PC-3 (cell line): Measurements from ENCODE around the gene KCNQ5. TPM values are rescaled to one million over a fixed set of nuclear protein-coding genes. Genes with fewer than 3 reads are reported as not detected.

Experiments used
- ATAC-seq: fragments of 200-7000 bp; cut with Tn5 transposase; 2 replicates; pipeline ENCODE4 v1.9.1; 2020; ENCODE audit warnings: mild to moderate bottlenecking, moderate library complexity
- BruUV-seq: library from RNA; stranded (reverse); fragments of 400-500 nt; replicated peaks from 2 replicates; lab custom pipeline; 2021; lab: Mats Ljungman, UMichigan
- CTCF ChIA-PET: fragments of 300-600 bp; sonication (Branson Sonifier 250); formaldehyde crosslinking; loops from one replicate; lab custom pipeline; 2022; ENCODE audit warnings: antibody characterized with exemption; lab: Charles Lee
- POLR2A ChIA-PET: fragments of 300-600 bp; sonication (Branson Sonifier 250); formaldehyde crosslinking; loops from one replicate; lab custom pipeline; 2022; ENCODE audit warnings: antibody characterized with exemption; ENCODE audit not compliant: unreplicated experiment; lab: Charles Lee
- DNase-seq: peaks from one replicate; pipeline ENCODE4 v3.0.0-alpha.2; 2015
- H2AFZ ChIP-seq: fragments of 300-600 bp; sonication (generic); 2 replicates; pipeline ENCODE4 v1.6.0; 2016; ENCODE audit warnings: antibody characterized with exemption, low read length
- H3F3A ChIP-seq: fragments of 300-600 bp; sonication (generic); one replicate; pipeline ENCODE4 v1.6.0; 2017; ENCODE audit warnings: antibody characterized with exemption, low read length, control low read depth, mild to moderate bottlenecking; ENCODE audit not compliant: unreplicated experiment
- H3K27ac ChIP-seq: fragments of 300-600 bp; sonication (generic); 2 replicates; pipeline ENCODE4 v1.5.1; 2016; ENCODE audit warnings: mild to moderate bottlenecking, low read length
- H3K27me3 ChIP-seq: fragments of 300-600 bp; sonication (generic); 2 replicates; pipeline ENCODE4 v1.6.1; 2016; ENCODE audit warnings: low read length, mixed read lengths
- H3K36me3 ChIP-seq: fragments of 300-600 bp; sonication (generic); 2 replicates; pipeline ENCODE4 v1.6.1; 2016; ENCODE audit warnings: low read depth, mixed run types, low read length, mixed read lengths
- H3K4me1 ChIP-seq: fragments of 300-600 bp; sonication (generic); 2 replicates; pipeline ENCODE4 v1.5.1; 2016; ENCODE audit warnings: low read length; ENCODE audit not compliant: insufficient read depth
- H3K4me2 ChIP-seq: fragments of 300-600 bp; sonication (generic); 2 replicates; pipeline ENCODE4 v1.6.0; 2016; ENCODE audit warnings: low read length
- H3K4me3 ChIP-seq: fragments of 300-600 bp; sonication (generic); 2 replicates; pipeline ENCODE4 v1.5.1; 2016; ENCODE audit warnings: mild to moderate bottlenecking, low read length, mixed read lengths
- H3K79me2 ChIP-seq: fragments of 300-600 bp; sonication (generic); 2 replicates; pipeline ENCODE4 v1.6.1; 2017; ENCODE audit warnings: low read length, mixed read lengths
- H3K9ac ChIP-seq: fragments of 300-600 bp; sonication (generic); 2 replicates; pipeline ENCODE4 v1.6.0; 2016; ENCODE audit warnings: mild to moderate bottlenecking, low read length
- H3K9me2 ChIP-seq: fragments of 300-600 bp; sonication (generic); replicated peaks from 2 replicates; pipeline ENCODE4 v1.6.1; 2016; ENCODE audit warnings: mixed run types, low read length, mixed read lengths
- H3K9me3 ChIP-seq: fragments of 300-600 bp; sonication (generic); 2 replicates; pipeline ENCODE4 v1.6.1; 2016; ENCODE audit warnings: low read length, mixed read lengths
- H4K20me1 ChIP-seq: fragments of 300-600 bp; sonication (generic); 2 replicates; pipeline ENCODE4 v1.6.1; 2016; ENCODE audit warnings: low read length, mixed read lengths
- EZH2 ChIP-seq: fragments of 300-600 bp; sonication (generic); IDR thresholded peaks from one replicate; pipeline ENCODE4 v1.6.1; 2017; ENCODE audit warnings: antibody characterized with exemption, mild to moderate bottlenecking, low read length; ENCODE audit not compliant: unreplicated experiment
- EZH2phosphoT487 ChIP-seq: fragments of 300-600 bp; sonication (generic); IDR thresholded peaks from 2 replicates; pipeline ENCODE4 v1.6.1; 2018; ENCODE audit warnings: mild to moderate bottlenecking, antibody characterized with exemption, low read length, borderline replicate concordance
- intact Hi-C: fragments of 100-400 bp; cut with micrococcal nuclease; formaldehyde crosslinking; loops from 2 replicates; pipeline ENCODE4 v1.9.0; 2023
- total RNA-seq: library from RNA; depleted of rRNA; stranded (reverse); fragments of >200 nt; gene quantifications from 2 replicates; pipeline ENCODE4 v1.2.3, GENCODE V29; 2014
- TF ChIP-seq, protein P1 (sequence below): fragments of 300-600 bp; sonication (generic); conservative IDR thresholded peaks from 2 replicates; pipeline ENCODE4 v1.5.1; 2017; ENCODE audit warnings: antibody characterized with exemption, low read depth, mild to moderate bottlenecking, low read length

KCNQ5 gene
- total RNA-seq, 1 experiment from 2014 or later, result not detected

- POLR2A ChIA-PET, result no interaction called here
- Histone ChIP-seq H3K4me2 (no peak overlapping the region), H3F3A (no peaks in the 10 kb centered on the region), H3K27ac (no peak overlapping the region), H4K20me1 (no peaks in the 10 kb centered on the region), H3K9me3 (no peaks in the 10 kb centered on the region), H3K4me1 (no peaks in the 10 kb centered on the region), H3K79me2 (no peaks in the 10 kb centered on the region), H3K36me3 (no peaks in the 10 kb centered on the region), H2AFZ (no peak overlapping the region), H3K9ac (no peak overlapping the region), H3K9me2 (no peaks in the 10 kb centered on the region), H3K4me3 (no peak overlapping the region), H3K27me3 (no peaks in the 10 kb centered on the region)
- DNase-seq (no peak), ATAC-seq (no peak)
- TF ChIP-seq EZH2phosphoT487, result no peak
- TF ChIP-seq, protein P1, sequence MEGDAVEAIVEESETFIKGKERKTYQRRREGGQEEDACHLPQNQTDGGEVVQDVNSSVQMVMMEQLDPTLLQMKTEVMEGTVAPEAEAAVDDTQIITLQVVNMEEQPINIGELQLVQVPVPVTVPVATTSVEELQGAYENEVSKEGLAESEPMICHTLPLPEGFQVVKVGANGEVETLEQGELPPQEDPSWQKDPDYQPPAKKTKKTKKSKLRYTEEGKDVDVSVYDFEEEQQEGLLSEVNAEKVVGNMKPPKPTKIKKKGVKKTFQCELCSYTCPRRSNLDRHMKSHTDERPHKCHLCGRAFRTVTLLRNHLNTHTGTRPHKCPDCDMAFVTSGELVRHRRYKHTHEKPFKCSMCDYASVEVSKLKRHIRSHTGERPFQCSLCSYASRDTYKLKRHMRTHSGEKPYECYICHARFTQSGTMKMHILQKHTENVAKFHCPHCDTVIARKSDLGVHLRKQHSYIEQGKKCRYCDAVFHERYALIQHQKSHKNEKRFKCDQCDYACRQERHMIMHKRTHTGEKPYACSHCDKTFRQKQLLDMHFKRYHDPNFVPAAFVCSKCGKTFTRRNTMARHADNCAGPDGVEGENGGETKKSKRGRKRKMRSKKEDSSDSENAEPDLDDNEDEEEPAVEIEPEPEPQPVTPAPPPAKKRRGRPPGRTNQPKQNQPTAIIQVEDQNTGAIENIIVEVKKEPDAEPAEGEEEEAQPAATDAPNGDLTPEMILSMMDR, result no peak
- no peak for TF ChIP-seq EZH2
- intact Hi-C loops, result no loop called here
- BruUV-seq, result no TSS peak
- CTCF ChIA-PET, result no interaction called here
These were observed 535.2 kb downstream of the KCNQ5 start for GRCh38 chr6:73156793-73157767.

DNA sequence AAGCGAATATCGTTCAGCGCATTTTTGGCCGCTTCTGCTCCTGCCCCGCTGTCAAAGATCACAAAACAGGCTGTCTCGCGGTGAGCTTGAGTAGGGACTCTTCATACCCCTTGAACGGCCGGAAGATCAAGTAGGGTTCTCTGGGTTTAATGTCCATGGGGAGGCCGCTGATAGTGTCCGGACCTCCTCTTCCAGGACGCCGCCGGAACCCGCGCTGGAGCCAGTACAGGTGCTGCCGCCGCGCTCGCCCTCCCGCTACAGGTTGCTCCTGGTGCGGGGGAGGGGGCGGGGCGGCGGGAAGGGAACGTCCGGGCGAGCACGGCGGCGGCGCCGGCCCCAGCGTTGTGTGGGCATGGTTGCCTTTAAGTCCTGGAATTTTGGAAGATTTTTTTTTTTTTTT is 536.0 kb downstream of the KCNQ5 start:
- no TSS peak for BruUV-seq
- H3K9me2 ChIP-seq, result no peaks in the 10 kb centered on the region
- TF ChIP-seq, protein P1, result no peak
- TF ChIP-seq EZH2 (no peak), EZH2phosphoT487 (no peak)
- CTCF ChIA-PET, result no interaction called here
- no peaks in the 10 kb centered on the region for H3K4me1 ChIP-seq
- H3K27me3 ChIP-seq, result no peaks in the 10 kb centered on the region
- DNase-seq (no peak), ATAC-seq (no peak)
- no peaks in the 10 kb centered on the region for H3K36me3 ChIP-seq
- H3F3A ChIP-seq, result no peaks in the 10 kb centered on the region
- H3K9me3 ChIP-seq, result no peaks in the 10 kb centered on the region
- no peak overlapping the region for H3K27ac ChIP-seq
- H2AFZ ChIP-seq, result no peak overlapping the region
- POLR2A ChIA-PET, result no interaction called here
- no peak overlapping the region for H3K9ac ChIP-seq
- H3K4me2 ChIP-seq, result no peak overlapping the region
- no peaks in the 10 kb centered on the region for H3K79me2 ChIP-seq
- no peaks in the 10 kb centered on the region for H4K20me1 ChIP-seq
- intact Hi-C loops, result no loop called here
- no peak overlapping the region for H3K4me3 ChIP-seq

GRCh38 chr6:73169111-73169510 is 547.2 kb downstream of the KCNQ5 start:
- H3K27ac ChIP-seq, result no peak overlapping the region
- no peaks in the 10 kb centered on the region for H3K36me3 ChIP-seq
- H3K9me3 ChIP-seq, result no peaks in the 10 kb centered on the region
- no TSS peak for BruUV-seq
- H2AFZ ChIP-seq, result no peak overlapping the region
- POLR2A ChIA-PET, result no interaction called here
- no peaks in the 10 kb centered on the region for H3K27me3 ChIP-seq
- CTCF ChIA-PET, result interaction anchor here (0.6 kb wide), 1 partner anchor 948 kb away, joined by 3 read pairs; no protein-coding TSS in a partner anchor
- H3K79me2 ChIP-seq, result no peaks in the 10 kb centered on the region
- TF ChIP-seq EZH2phosphoT487 (no peak), EZH2 (no peak)
- TF ChIP-seq, protein P1, result no peak
- H3K4me2 ChIP-seq, result no peak overlapping the region
- no peak overlapping the region for H3K9ac ChIP-seq
- no peaks in the 10 kb centered on the region for H3F3A ChIP-seq
- H3K4me1 ChIP-seq, result no peaks in the 10 kb centered on the region
- H3K4me3 ChIP-seq, result no peak overlapping the region
- H4K20me1 ChIP-seq, result no peaks in the 10 kb centered on the region
- intact Hi-C loops, result no loop called here
- DNase-seq (no peak), ATAC-seq (no peak)
- H3K9me2 ChIP-seq, result no peaks in the 10 kb centered on the region
